HFF-Myc (cell line): ENCODE results near the gene MGST1.
A peak's percentile ranks its signal among the peaks of the same experiment; 100 is the strongest.
"Not testable (repeated sequence)": the region's sequence is repeated elsewhere in the genome, so short reads cannot be mapped to it uniquely, and the experiment has no call there.

Experiments used
- DNase-seq: peaks from one replicate; pipeline ENCODE4 v3.0.0-alpha.2; 2011; ENCODE audit warnings: low read depth; ENCODE audit errors: extremely low read depth
- H3K4me3 ChIP-seq: replicated peaks from 2 replicates; pipeline ENCODE4 v1.5.1; 2011; ENCODE audit warnings: low read depth, mild to moderate bottlenecking, control low read depth, low read length
- CTCF ChIP-seq: IDR thresholded peaks from 2 replicates; pipeline ENCODE4 v1.5.1; 2012; ENCODE audit warnings: mild to moderate bottlenecking, low read depth, low read length, control low read depth; ENCODE audit errors: missing control alignments

Gene MGST1

GRCh38 chr12:16387919-16388318 is 40.5 kb downstream of the MGST1 start:
- DNase-seq: no peak
- no peak overlapping the region for H3K4me3 ChIP-seq
- no peak for TF ChIP-seq CTCF

- DNase-seq: peak; percentile 62
- no peak for TF ChIP-seq CTCF
- no peak overlapping the region for H3K4me3 ChIP-seq
Measured at GRCh38 chr12:16389594-16389993, 42.1 kb downstream of the MGST1 start.

GRCh38 chr12:16392846-16393535 is 45.5 kb downstream of the MGST1 start:
- no peak overlapping the region for H3K4me3 ChIP-seq
- DNase-seq: no peak
- TF ChIP-seq CTCF: no peak

GRCh38 chr12:16399101-16399500 is 51.7 kb downstream of the MGST1 start:
- no peak overlapping the region for H3K4me3 ChIP-seq
- no peak for TF ChIP-seq CTCF
- DNase-seq: no peak

GRCh38 chr12:16401835-16402234 is 54.4 kb downstream of the MGST1 start:
- not testable (repeated sequence) for DNase-seq, H3K4me3 ChIP-seq

- H3K4me3 ChIP-seq: no peak overlapping the region
- TF ChIP-seq CTCF: no peak
- DNase-seq: no peak
Measured at GRCh38 chr12:16407346-16407745, 59.9 kb downstream of the MGST1 start.
